Suprapubic skin (tissue), 3 donors: Measurements from ENCODE around the gene TEX29.

ENCODE experiments used
- CTCF ChIP-seq, 2 donors: fragments of 200-600 bp in 1 of 2; fragments of 450-650 bp in 1 of 2; sonication (generic) in 1 of 2; IDR thresholded peaks; one replicate each; pipeline ENCODE4 v1.5.1; 2016 to 2019; ENCODE audit warnings: antibody characterized with exemption in 2 of 2, mild to moderate bottlenecking in 1 of 2, moderate library complexity in 1 of 2
- POLR2A ChIP-seq, 2 donors: fragments of 450-650 bp; IDR thresholded peaks; one replicate each; pipeline ENCODE4 v1.6.1; 2017; ENCODE audit warnings: antibody characterized with exemption in 2 of 2, mild to moderate bottlenecking in 2 of 2, moderate library complexity in 2 of 2

- no peak for TF ChIP-seq CTCF (IDR thresholded peaks at IDR 0.05)
- TF ChIP-seq POLR2A (IDR thresholded peaks at IDR 0.05), result no peak
These were observed 38.6 kb upstream of the TEX29 start for GRCh38 chr13:111281751-111282311.
